Left lung (tissue), 10 donors: ENCODE data around the gene GUK1. TPM values are rescaled to one million over a fixed set of nuclear protein-coding genes. Genes with fewer than 3 reads are reported as not detected.

Source experiments
- ATAC-seq: fragments of 200-7000 bp; cut with Tn5 transposase; one replicate; pipeline ENCODE4 v1.9.1; 2020; ENCODE audit warnings: moderate library complexity
- DNase-seq, 4 donors: peaks; one replicate each; pipeline ENCODE4 v3.0.0-alpha.2; 2013 to 2020
- H3K27ac ChIP-seq, 2 donors: fragments of 200-600 bp; sonication (generic) in 1 of 2; one replicate each; pipeline versions ENCODE4 v1.5.0 to v1.8.0; 2020 to 2021
- H3K27me3 ChIP-seq, 2 donors: fragments of 200-600 bp; sonication (generic) in 1 of 2; one replicate each; pipeline versions ENCODE4 v1.5.0 to v1.8.0; 2020 to 2021
- H3K36me3 ChIP-seq, 2 donors: fragments of 200-600 bp; sonication (generic) in 1 of 2; one replicate each; pipeline versions ENCODE4 v1.5.0 to v1.8.0; 2020 to 2021
- H3K4me1 ChIP-seq, 2 donors: fragments of 200-600 bp; one replicate each; pipeline ENCODE4 v1.8.0; 2021
- H3K4me3 ChIP-seq, 2 donors: fragments of 200-600 bp; sonication (generic) in 1 of 2; one replicate each; pipeline versions ENCODE4 v1.5.0 to v1.8.0; 2020 to 2021; ENCODE audit warnings: mild to moderate bottlenecking in 1 of 2
- H3K9me3 ChIP-seq, 2 donors: fragments of 200-600 bp; sonication (generic) in 1 of 2; one replicate each; pipeline versions ENCODE4 v1.5.0 to v1.8.0; 2020 to 2021
- CTCF ChIP-seq, 2 donors: fragments of 200-600 bp; sonication (generic) in 1 of 2; IDR thresholded peaks; one replicate each; pipeline versions ENCODE4 v1.5.0 to v1.8.0; 2021; ENCODE audit warnings: antibody characterized with exemption in 2 of 2
- intact Hi-C, 2 donors: fragments of 100-400 bp; cut with DNase I; formaldehyde crosslinking; loops; one replicate each; pipeline versions ENCODE4 v1.11.2 to v1.14.2; 2022
- polyA plus RNA-seq, 6 donors: library from polyadenylated mRNA; unstranded; fragments of 120-200 nt; gene quantifications; one replicate each; pipeline ENCODE4 v1.2.1, GENCODE V29; 2013; ENCODE audit not compliant: insufficient read length in 6 of 6
- total RNA-seq, 2 donors: library from RNA; stranded (reverse); fragmentation: NEBNext Ultra II Directional; extraction: Animal tissue kit (Norgen Biotek cat#: 25700); gene quantifications; one replicate each; pipeline ENCODE4 v1.2.1, GENCODE V29; 2021
- donor health status: DM: no; HTN: yes; CAD: no.
- donor health status: DM: no; HTN: no; CAD: no.

Gene GUK1
- total and polyA plus RNA-seq, 8 donors: 112 to 221 (median 153) TPM

GRCh38 chr1:228174482-228175315 is 34.6 kb downstream of the GUK1 start:
- Histone ChIP-seq H3K4me3 (peak overlapping the region in 1 of 2 donors; percentile 22), H3K36me3 (peaks cover 0 to 6% of the 10 kb centered on the region in 2 donors), H3K4me1 (peaks cover 0 to 32% of the 10 kb centered on the region in 2 donors), H3K27ac (peak overlapping the region in 1 of 2 donors; percentile 48), H3K27me3 (no peaks in the 10 kb centered on the region), H3K9me3 (peaks cover 0 to 2% of the 10 kb centered on the region in 2 donors)
- no peak for TF ChIP-seq CTCF (IDR thresholded peaks at IDR 0.05)
- ATAC-seq (no peak), DNase-seq (peak in 2 of 4 donors; percentile 35 to 83)
- intact Hi-C loops: no loop called here

GRCh38 chr1:228175316-228176023 is 35.4 kb downstream of the GUK1 start:
- Histone ChIP-seq H3K27ac (peak overlapping the region; percentile 39 to 48), H3K27me3 (no peaks in the 10 kb centered on the region), H3K36me3 (peaks cover 0 to 6% of the 10 kb centered on the region in 2 donors), H3K9me3 (peaks cover 0 to 2% of the 10 kb centered on the region in 2 donors), H3K4me3 (peak overlapping the region in 1 of 2 donors; percentile 22), H3K4me1 (peaks cover 0 to 32% of the 10 kb centered on the region in 2 donors)
- DNase-seq (peak in 2 of 4 donors; percentile 31 to 73), ATAC-seq (no peak)
- intact Hi-C loops: no loop called here
- TF ChIP-seq CTCF (IDR thresholded peaks at IDR 0.05): no peak

DNA sequence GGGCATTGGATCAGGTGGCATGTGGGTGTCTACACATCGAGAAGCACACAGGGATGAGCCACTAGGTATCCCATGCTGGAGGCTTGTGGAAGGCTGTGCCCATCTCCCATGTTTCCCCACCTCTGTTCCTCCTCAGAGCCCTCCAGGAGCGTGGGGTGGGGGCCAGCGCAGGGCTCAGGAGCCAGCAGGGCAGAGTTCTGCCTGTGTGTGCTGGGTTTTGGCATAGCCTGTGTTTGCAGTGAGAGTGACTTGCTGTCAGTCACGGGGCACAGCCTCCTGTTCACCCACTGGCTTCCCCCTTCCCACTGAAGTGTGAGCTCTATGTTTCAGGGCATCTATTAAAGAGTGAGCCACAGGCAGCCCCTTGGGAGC is 35.9 kb downstream of the GUK1 start:
- H3K9me3 ChIP-seq: peaks cover 0 to 2% of the 10 kb centered on the region in 2 donors
- peaks cover 0 to 6% of the 10 kb centered on the region in 2 donors for H3K36me3 ChIP-seq
- peaks cover 0 to 32% of the 10 kb centered on the region in 2 donors for H3K4me1 ChIP-seq
- peak overlapping the region in 1 of 2 donors; percentile 22 for H3K4me3 ChIP-seq
- intact Hi-C loops: no loop called here
- H3K27me3 ChIP-seq: no peaks in the 10 kb centered on the region
- DNase-seq (no peak), ATAC-seq (no peak)
- peak overlapping the region; percentile 39 to 48 for H3K27ac ChIP-seq
- TF ChIP-seq CTCF (IDR thresholded peaks at IDR 0.05): no peak

DNA sequence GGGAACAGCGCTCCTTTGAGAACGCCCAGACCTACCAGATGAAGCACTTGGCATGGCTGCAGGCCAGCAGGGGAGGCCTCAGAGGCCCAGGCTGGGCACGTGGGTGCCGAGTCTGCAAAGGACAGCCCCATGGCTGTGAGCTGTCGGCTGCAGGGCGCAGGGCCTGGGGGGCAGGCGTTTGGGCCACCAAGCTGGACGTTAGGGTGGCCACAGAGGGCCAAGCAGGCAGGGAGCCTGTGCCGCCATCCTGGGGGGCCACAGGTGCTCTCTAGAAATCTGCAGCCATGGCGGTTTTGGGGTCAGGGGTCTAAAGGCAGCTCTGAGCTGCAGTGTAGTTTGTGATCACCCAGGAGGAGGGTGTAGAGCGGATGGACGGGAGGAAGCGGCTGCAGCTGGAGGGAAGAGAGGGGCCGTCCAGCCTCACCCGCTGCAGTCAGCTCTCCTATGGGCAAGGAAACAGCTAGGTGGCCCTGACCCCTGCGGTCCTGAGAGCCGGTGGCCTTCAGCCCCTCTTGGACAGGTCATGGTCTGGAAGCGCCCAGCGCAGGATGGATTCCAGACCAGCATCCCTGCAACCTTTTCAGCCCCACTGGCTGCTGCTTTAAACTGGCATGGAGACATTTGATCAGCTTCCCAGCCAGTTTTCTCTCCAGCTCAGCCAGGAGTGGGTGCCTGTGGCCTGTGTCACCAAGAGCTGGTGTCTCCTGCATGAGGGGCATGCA is 36.5 kb downstream of the GUK1 start:
- no peak overlapping the region for H3K4me3 ChIP-seq
- H3K9me3 ChIP-seq: peaks cover 0 to 2% of the 10 kb centered on the region in 2 donors
- H3K36me3 ChIP-seq: peaks cover 0 to 6% of the 10 kb centered on the region in 2 donors
- no peaks in the 10 kb centered on the region for H3K27me3 ChIP-seq
- H3K4me1 ChIP-seq: peaks cover 0 to 32% of the 10 kb centered on the region in 2 donors
- intact Hi-C loops: no loop called here
- H3K27ac ChIP-seq: peak overlapping the region; percentile 13 to 48
- DNase-seq (peak in 1 of 4 donors; percentile 22), ATAC-seq (no peak)
- TF ChIP-seq CTCF (IDR thresholded peaks at IDR 0.05): no peak
